ENCODE measurements around the gene DUSP28. TPM values are rescaled to one million over a fixed set of nuclear protein-coding genes. Genes with fewer than 3 reads are reported as not detected.

Gene DUSP28
- total and polyA plus RNA-seq, 2 of the 13 experiments (the other 11 are each of a cell fraction or from before 2014, with no cell fraction given): 5.2 to 8.6 TPM

- BruUV-seq (replicated peaks): no TSS peak
- peak overlapping the region; percentile 100 for H3K4me2 ChIP-seq (ENCODE audit: low read depth, low read length)
- H3K9me3 ChIP-seq (ENCODE audit: low read length): no peaks in the 10 kb centered on the region
- DNase-seq (ENCODE audit: low spot score): peak; percentile 92
- peak; percentile 55 for FAIRE-seq
- H3K9ac ChIP-seq (ENCODE audit: insufficient read depth, low read depth, low read length): peak overlapping the region; percentile 83
- H3K36me3 ChIP-seq (replicated peaks in 1 of 2; ENCODE audit: control insufficient read depth in 1 of 2, insufficient read depth in 2 of 2, low read length in 2 of 2): peaks cover 0 to 7% of the 10 kb centered on the region in 2 experiments; a peak in 2 of 5 replicates
- peaks cover 52% of the 10 kb centered on the region for H3K4me1 ChIP-seq (ENCODE audit: insufficient read depth, low read length)
- peak overlapping the region; percentile 71 for H3K27ac ChIP-seq (ENCODE audit: extremely low read length, insufficient read depth, low read length)
- intact Hi-C loops (cut with micrococcal nuclease; ENCODE audit: unreplicated experiment) (loop anchor here (2.0 kb wide), 1 partner anchor 15 kb away; no protein-coding TSS in a partner anchor), in situ Hi-C loops (cut with HindIII; ENCODE audit: extremely low pct_ligation_motif_present, low pct_unique_long_range_greater_than_20kb) (loop anchor here (25.0 kb wide), 1 partner anchor 647 kb away; no protein-coding TSS in a partner anchor)
- H4K20me1 ChIP-seq (ENCODE audit: insufficient read depth, low read length): no peaks in the 10 kb centered on the region; the same call in 1 of the 2 replicates
- no peaks in the 10 kb centered on the region; a peak in 1 of 5 replicates for H3K27me3 ChIP-seq (ENCODE audit: control insufficient read depth in 1 of 2, insufficient read depth in 2 of 2, low read length in 2 of 2)
- POLR2A ChIA-PET: interaction anchor here (0.8 to 7.2 kb wide), 14 partner anchors 9 to 314 kb away, joined by 3 to 149 read pairs (median 6); partner anchors contain the start of genes ANKMY1 and CAPN10
- WGBS (ENCODE audit: low lambda C conversion rate): 16% methylated on average over 21 of the region's 26 CpGs
- peak; percentile 56 for ATAC-seq
- CTCF ChIA-PET (ENCODE audit: low intra/inter-chr PET ratio, low total read pairs): interaction anchor here (0.5 to 1.2 kb wide), 3 partner anchors 14 to 39 kb away, joined by 3 to 4 read pairs (median 4); no protein-coding TSS in a partner anchor
- H3K4me3 ChIP-seq (replicated peaks in 1 of 3; ENCODE audit: insufficient read depth in 1 of 3, low read depth in 2 of 3, low read length in 3 of 3): peak overlapping the region; percentile 64 to 89 (median 71)
- H3K79me2 ChIP-seq (ENCODE audit: insufficient read depth, low read length): peaks cover 24% of the 10 kb centered on the region
- H2AFZ ChIP-seq (ENCODE audit: low read length): no peak overlapping the region
- TF ChIP-seq ZNF3 (CRISPR knock-in tag; IDR thresholded peaks at IDR 0.05) (no peak), ZNF841 (CRISPR knock-in tag; IDR thresholded peaks at IDR 0.05; ENCODE audit: borderline replicate concordance) (no peak), FOXK1 (CRISPR knock-in tag; IDR thresholded peaks at IDR 0.05; ENCODE audit: borderline replicate concordance, low read depth) (peak; percentile 19; the same call in 1 of the 2 replicates), GPN1 (CRISPR knock-in tag; IDR thresholded peaks at IDR 0.05; ENCODE audit: borderline replicate concordance) (no peak), ZNF431 (CRISPR knock-in tag; IDR thresholded peaks at IDR 0.05; ENCODE audit: borderline replicate concordance, low read depth) (no peak; the same call in 1 of the 2 replicates), CREB1 (IDR thresholded peaks at IDR 0.05) (0 out of 2 replicates have a peak, but pooled peaks have one; percentile 13), CREB1 (CRISPR knock-in tag; IDR thresholded peaks at IDR 0.05) (no peak), ARID5B (CRISPR knock-in tag; IDR thresholded peaks at IDR 0.05) (peak; percentile 49), FOXO4 (CRISPR knock-in tag; conservative IDR thresholded peaks at IDR 0.05) (no peak), ZNF513 (CRISPR knock-in tag; conservative IDR thresholded peaks at IDR 0.05) (no peak), IRX3 (CRISPR knock-in tag; IDR thresholded peaks at IDR 0.05; ENCODE audit: borderline replicate concordance, low read depth) (no peak), RFX3 (CRISPR knock-in tag; IDR thresholded peaks at IDR 0.05) (no peak), YEATS4 (CRISPR knock-in tag; IDR thresholded peaks at IDR 0.05; ENCODE audit: borderline replicate concordance) (no peak), SIN3A (IDR thresholded peaks at IDR 0.05; ENCODE audit: borderline replicate concordance, low read depth, low read length) (no peak), SIX1 (CRISPR knock-in tag; IDR thresholded peaks at IDR 0.05; ENCODE audit: borderline replicate concordance) (peak; percentile 14; the same call in 1 of the 2 replicates), ZBTB42 (CRISPR knock-in tag; IDR thresholded peaks at IDR 0.05) (no peak)
These were observed 5.4 kb downstream of the DUSP28 start for GRCh38 chr2:240565333-240566202.
